Mesothelial cell of epicardium (in vitro differentiated cells): ENCODE data around the gene FRY. TPM values are rescaled to one million over a fixed set of nuclear protein-coding genes. Genes with fewer than 3 reads are reported as not detected.

Experiments used
- DNase-seq, 2 experiments: peaks; one replicate each; pipeline ENCODE4 v3.0.0; 2021; ENCODE audit warnings: low spot score in 2 of 2; ENCODE audit not compliant: unreplicated experiment in 2 of 2
- H3K27ac Mint-ChIP-seq: 2 replicates; pipeline ENCODE4 v1.8.0; 2021; ENCODE audit warnings: mixed read lengths
- H3K27me3 Mint-ChIP-seq: 2 replicates; pipeline ENCODE4 v1.8.0; 2021; ENCODE audit warnings: low read depth, mixed read lengths
- H3K36me3 Mint-ChIP-seq: 2 replicates; pipeline ENCODE4 v1.8.0; 2021; ENCODE audit warnings: mixed read lengths
- H3K4me1 Mint-ChIP-seq: 2 replicates; pipeline ENCODE4 v1.8.0; 2021; ENCODE audit warnings: mixed read lengths
- H3K4me3 Mint-ChIP-seq: 2 replicates; pipeline ENCODE4 v1.8.0; 2021; ENCODE audit warnings: mild to moderate bottlenecking, moderate library complexity, mixed read lengths
- H3K9me3 Mint-ChIP-seq: 2 replicates; pipeline ENCODE4 v1.8.0; 2021; ENCODE audit warnings: mixed read lengths
- CTCF ChIP-seq: fragments of 200-600 bp; sonication (generic); IDR thresholded peaks from one replicate; pipeline ENCODE4 v1.5.0; 2021; ENCODE audit warnings: antibody characterized with exemption; ENCODE audit not compliant: unreplicated experiment
- total RNA-seq: library from RNA; stranded (reverse); gene quantifications from 3 replicates; pipeline ENCODE4 v1.2.1, GENCODE V29; 2021

Gene FRY
- total RNA-seq, 1 donor from 2014 or later, result 18.1 TPM

GRCh38 chr13:32147976-32148375 is 116.4 kb downstream of the FRY start:
- peaks cover 4% of the 10 kb centered on the region for H3K9me3 Mint-ChIP-seq
- no peak for TF ChIP-seq CTCF
- H3K4me1 Mint-ChIP-seq, result peaks cover 31% of the 10 kb centered on the region
- H3K27me3 Mint-ChIP-seq, result no peaks in the 10 kb centered on the region
- no peak overlapping the region for H3K4me3 Mint-ChIP-seq
- H3K36me3 Mint-ChIP-seq, result peaks cover 18% of the 10 kb centered on the region
- no peak for DNase-seq
- H3K27ac Mint-ChIP-seq, result peak overlapping the region; percentile 52

DNA sequence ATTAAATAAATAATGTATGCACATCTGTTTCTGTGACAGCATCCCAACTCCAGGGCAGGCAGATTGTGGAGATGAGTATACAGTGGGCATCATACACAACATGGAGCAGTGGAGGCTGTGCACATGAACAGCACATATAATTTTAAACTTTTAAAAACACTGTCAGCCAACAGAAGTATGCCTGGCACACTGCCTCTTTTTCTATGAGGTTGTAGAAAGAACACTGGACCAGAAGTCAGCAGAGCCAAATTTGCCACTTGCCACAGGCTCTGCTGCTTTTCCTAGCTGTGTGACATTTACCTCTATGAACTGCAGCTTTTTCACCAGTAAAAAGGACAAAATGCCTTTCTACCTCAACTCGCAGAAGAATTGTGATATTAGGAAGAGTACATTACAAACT is 118.7 kb downstream of the FRY start:
- no peak overlapping the region for H3K4me3 Mint-ChIP-seq
- peaks cover 13% of the 10 kb centered on the region for H3K9me3 Mint-ChIP-seq
- peak overlapping the region; percentile 76 for H3K27ac Mint-ChIP-seq
- TF ChIP-seq CTCF, result no peak
- no peaks in the 10 kb centered on the region for H3K27me3 Mint-ChIP-seq
- no peak for DNase-seq
- peaks cover 27% of the 10 kb centered on the region for H3K4me1 Mint-ChIP-seq
- H3K36me3 Mint-ChIP-seq, result peaks cover 21% of the 10 kb centered on the region

- H3K27ac Mint-ChIP-seq, result peak overlapping the region; percentile 76
- H3K4me1 Mint-ChIP-seq, result peaks cover 30% of the 10 kb centered on the region
Observed at GRCh38 chr13:32150794-32151193, 119.2 kb downstream of the FRY start.

GRCh38 chr13:32151240-32151639 is 119.7 kb downstream of the FRY start:
- Mint-ChIP-seq H3K27ac (no peak overlapping the region), H3K27me3 (no peaks in the 10 kb centered on the region), H3K9me3 (peaks cover 18% of the 10 kb centered on the region), H3K36me3 (peaks cover 20% of the 10 kb centered on the region), H3K4me3 (no peak overlapping the region), H3K4me1 (peaks cover 30% of the 10 kb centered on the region)
- no peak for TF ChIP-seq CTCF
- DNase-seq, result no peak

More at GRCh38 chr13:32150794-32151193, 119.2 kb downstream of the FRY start:
- DNase-seq, result no peak
- Mint-ChIP-seq H3K4me3 (no peak overlapping the region), H3K9me3 (peaks cover 18% of the 10 kb centered on the region), H3K27me3 (no peaks in the 10 kb centered on the region), H3K36me3 (peaks cover 23% of the 10 kb centered on the region)
- no peak for TF ChIP-seq CTCF

DNA sequence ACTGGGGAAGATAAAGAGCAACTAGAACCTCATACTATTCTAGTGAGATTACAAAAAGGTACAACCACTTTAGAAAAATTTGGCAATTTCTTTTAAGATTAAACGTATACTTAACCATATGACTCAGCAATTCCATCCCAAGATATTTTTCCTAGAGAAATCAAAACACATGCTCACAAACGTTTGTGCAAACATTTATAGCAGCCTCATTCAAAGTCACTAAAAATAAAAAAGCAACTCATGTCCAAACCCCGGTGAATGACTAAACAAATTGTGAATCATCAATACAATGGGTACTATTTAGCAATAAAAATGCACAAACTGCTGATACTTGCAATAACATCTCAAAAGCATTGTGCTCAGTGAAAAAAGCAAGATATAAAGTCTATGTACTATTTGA is 121.5 kb downstream of the FRY start:
- Mint-ChIP-seq H3K36me3 (peaks cover 17% of the 10 kb centered on the region), H3K4me3 (no peak overlapping the region), H3K4me1 (peaks cover 18% of the 10 kb centered on the region), H3K27ac (no peak overlapping the region), H3K9me3 (peaks cover 18% of the 10 kb centered on the region), H3K27me3 (no peaks in the 10 kb centered on the region)
- no peak for DNase-seq
- TF ChIP-seq CTCF, result no peak
